IMR-90 (cell line): ENCODE data around the gene KRT3. TPM values are rescaled to one million over a fixed set of nuclear protein-coding genes. Genes with fewer than 3 reads are reported as not detected.

Source experiments
- ATAC-seq: fragments of 200-7000 bp; cut with Tn5 transposase; 2 replicates; pipeline ENCODE4 v1.9.1; 2020; ENCODE audit warnings: low read depth, mild to moderate bottlenecking, moderate library complexity
- BruUV-seq: library from RNA; stranded (reverse); fragments of 400-500 nt; replicated peaks from 2 replicates; lab custom pipeline; 2021; lab: Mats Ljungman, UMichigan
- CTCF ChIA-PET: fragments of 300-600 bp; formaldehyde crosslinking; extraction: SDS; loops from one replicate; lab custom pipeline; 2021; ENCODE audit warnings: antibody characterized with exemption; lab: Yijun Ruan, JAX
- POLR2A ChIA-PET: fragments of 300-600 bp; sonication (Branson Sonifier 250); formaldehyde crosslinking; loops from one replicate; lab custom pipeline; 2022; ENCODE audit warnings: antibody characterized with exemption; ENCODE audit not compliant: unreplicated experiment; lab: Charles Lee
- DNase-seq: peaks from one replicate; pipeline ENCODE4 v3.0.0; 2013
- H2AFZ ChIP-seq: replicated peaks from 2 replicates; pipeline ENCODE3; 2013; ENCODE audit warnings: low read length, mild to moderate bottlenecking; ENCODE audit not compliant: poor library complexity
- H2AK5ac ChIP-seq: 2 replicates; pipeline ENCODE4 v1.6.1; 2013; ENCODE audit warnings: low read depth, low read length, inconsistent platforms
- H2AK9ac ChIP-seq: replicated peaks from 2 replicates; pipeline ENCODE3; 2013; ENCODE audit warnings: mild to moderate bottlenecking, low read depth, low read length, moderate library complexity; ENCODE audit not compliant: poor library complexity
- H2BK120ac ChIP-seq: 2 replicates; pipeline ENCODE4 v1.6.1; 2013; ENCODE audit warnings: low read depth, low read length, inconsistent platforms
- H2BK15ac ChIP-seq: 3 replicates; pipeline ENCODE4 v1.6.1; 2013; ENCODE audit warnings: low read depth, low read length, inconsistent platforms
- H2BK20ac ChIP-seq: 2 replicates; pipeline ENCODE4 v1.6.1; 2013; ENCODE audit warnings: low read depth, mild to moderate bottlenecking, inconsistent platforms, low read length, moderate library complexity
- H2BK5ac ChIP-seq: 2 replicates; pipeline ENCODE4 v1.6.1; 2013; ENCODE audit warnings: mild to moderate bottlenecking, low read depth, low read length, inconsistent platforms; ENCODE audit not compliant: poor library complexity, severe bottlenecking
- H3K14ac ChIP-seq: replicated peaks from 2 replicates; pipeline ENCODE4 v1.6.1; 2013; ENCODE audit warnings: low read depth, low read length, inconsistent platforms
- H3K18ac ChIP-seq: 2 replicates; pipeline ENCODE4 v1.6.1; 2013; ENCODE audit warnings: low read depth, low read length, control low read depth
- H3K23ac ChIP-seq: 2 replicates; pipeline ENCODE4 v1.6.1; 2013; ENCODE audit warnings: low read depth, low read length, inconsistent platforms
- H3K27ac ChIP-seq: 2 replicates; pipeline ENCODE4 v1.5.1; 2013; ENCODE audit warnings: mild to moderate bottlenecking, control low read depth, low read length; ENCODE audit not compliant: insufficient read depth
- H3K27me3 ChIP-seq: 2 replicates; pipeline ENCODE4 v1.6.1; 2013; ENCODE audit warnings: low read length; ENCODE audit not compliant: control insufficient read depth, insufficient read depth
- H3K36me3 ChIP-seq: 2 replicates; pipeline ENCODE4 v1.6.1; 2013; ENCODE audit warnings: low read length, mixed read lengths; ENCODE audit not compliant: control insufficient read depth, insufficient read depth
- H3K4ac ChIP-seq: 2 replicates; pipeline ENCODE4 v1.6.1; 2013; ENCODE audit warnings: low read depth, low read length, inconsistent platforms
- H3K4me1 ChIP-seq: 2 replicates; pipeline ENCODE4 v1.6.1; 2013; ENCODE audit warnings: low read length, mixed read lengths; ENCODE audit not compliant: control insufficient read depth, insufficient read depth
- H3K4me2 ChIP-seq: 2 replicates; pipeline ENCODE4 v1.6.1; 2013; ENCODE audit warnings: low read depth, mild to moderate bottlenecking, control low read depth, low read length, moderate library complexity
- H3K4me3 ChIP-seq: 2 replicates; pipeline ENCODE4 v1.5.1; 2013; ENCODE audit warnings: low read depth, mild to moderate bottlenecking, control low read depth, low read length, moderate library complexity; ENCODE audit not compliant: insufficient read depth
- H3K56ac ChIP-seq: 2 replicates; pipeline ENCODE4 v1.6.1; 2013; ENCODE audit warnings: low read length, inconsistent platforms; ENCODE audit not compliant: insufficient read depth; ENCODE audit errors: extremely low read depth
- H3K79me1 ChIP-seq, 2 experiments: 2 replicates each; pipeline ENCODE4 v1.6.1; 2013; ENCODE audit warnings: low read length in 2 of 2, inconsistent platforms in 1 of 2, low read depth in 1 of 2
- H3K9ac ChIP-seq: 2 replicates; pipeline ENCODE4 v1.6.1; 2013; ENCODE audit warnings: low read depth, low read length, control low read depth
- H3K9me1 ChIP-seq: 2 replicates; pipeline ENCODE4 v1.6.1; 2013; ENCODE audit warnings: low read length, inconsistent platforms; ENCODE audit not compliant: insufficient read depth
- H3K9me3 ChIP-seq: 2 replicates; pipeline ENCODE4 v1.6.1; 2013; ENCODE audit warnings: low read length; ENCODE audit not compliant: control insufficient read depth, insufficient read depth
- H4K20me1 ChIP-seq: 2 replicates; pipeline ENCODE4 v1.6.1; 2013; ENCODE audit warnings: low read length, inconsistent platforms; ENCODE audit not compliant: insufficient read depth
- H4K5ac ChIP-seq: 2 replicates; pipeline ENCODE4 v1.6.1; 2013; ENCODE audit warnings: mild to moderate bottlenecking, low read depth, low read length, control low read depth
- H4K8ac ChIP-seq, 2 experiments: 2 replicates each; pipeline ENCODE4 v1.6.1; 2013; ENCODE audit warnings: low read depth in 2 of 2, low read length in 2 of 2, control low read depth in 1 of 2, inconsistent platforms in 1 of 2
- H4K91ac ChIP-seq: 2 replicates; pipeline ENCODE4 v1.6.1; 2013; ENCODE audit warnings: low read depth, low read length, inconsistent platforms; ENCODE audit not compliant: insufficient read depth
- ELK1 ChIP-seq: fragments of 150-350 bp; IDR thresholded peaks from 2 replicates; pipeline ENCODE4 v1.6.1; 2016; ENCODE audit warnings: low read depth, mild to moderate bottlenecking, low read length, moderate library complexity, borderline replicate concordance
- MAZ ChIP-seq: IDR thresholded peaks from 2 replicates; pipeline ENCODE4 v1.6.1; 2012; ENCODE audit warnings: low read depth, mild to moderate bottlenecking, low read length, improper control_type of control experiment, moderate library complexity, borderline replicate concordance
- POLR2A ChIP-seq: IDR thresholded peaks from 2 replicates; pipeline ENCODE4 v1.6.1; 2012; ENCODE audit warnings: mild to moderate bottlenecking, low read depth, low read length
- WGBS, 2 experiments: methylation state at CpG; one replicate each; pipeline versions ENCODE4 v1.1.5 to v1.1.7; 2013; ENCODE audit warnings: missing lambda C conversion rate in 2 of 2; ENCODE audit not compliant: insufficient read length in 1 of 2; ENCODE audit errors: extremely low coverage in 2 of 2; 5-methylcytosine and 5-hydroxymethylcytosine counted together
- dilution Hi-C: fragments of 300-500 bp; cut with HindIII; formaldehyde crosslinking; loops from one replicate; pipeline ENCODE4 v1.14.3; 2018; ENCODE audit warnings: low sequenced_read_pairs; ENCODE audit not compliant: unreplicated experiment
- in situ Hi-C: fragments of 300-500 bp; cut with MboI; formaldehyde crosslinking; loops from 3 replicates; pipeline ENCODE4 v1.14.3; 2019; ENCODE audit warnings: low sequenced_read_pairs, inconsistent platforms, mixed read lengths
- intact Hi-C: fragments of 100-400 bp; cut with micrococcal nuclease; formaldehyde crosslinking; loops from 2 replicates; pipeline ENCODE4 v1.10.0; 2022
- polyA plus RNA-seq, 3 experiments: library from polyadenylated mRNA; depleted of rRNA; stranded (reverse); fragments of >200 nt; gene quantifications; 2 replicates each; pipeline ENCODE4 v1.2.3, GENCODE V29; 2012; ENCODE audit warnings: low replicate concordance in 1 of 3
- total RNA-seq: library from RNA; depleted of rRNA; stranded (reverse); fragments of >200 nt; gene quantifications from 2 replicates; pipeline ENCODE4 v1.2.3, GENCODE V29; 2012

KRT3 gene
- total and polyA plus RNA-seq, 2 of the 4 experiments (the other 2 are of a cell fraction): not detected

GRCh38 chr12:52824741-52825410, 29.0 kb upstream of the KRT3 start:
- dilution Hi-C loops: no loop called here
- no peak overlapping the region for H4K5ac ChIP-seq
- no peak overlapping the region for H2AFZ ChIP-seq
- H4K8ac ChIP-seq: no peak overlapping the region
- POLR2A ChIA-PET: no interaction called here
- no peak overlapping the region for H2AK9ac ChIP-seq
- no peaks in the 10 kb centered on the region; the same call in 1 of the 2 replicates for H4K20me1 ChIP-seq
- H3K23ac ChIP-seq: no peak overlapping the region
- H3K4me1 ChIP-seq: 0 out of 2 replicates have a peak, but pooled peaks cover 2% of the 10 kb centered on the region
- no peak overlapping the region for H3K27ac ChIP-seq
- no peaks in the 10 kb centered on the region for H3K79me1 ChIP-seq
- peaks cover 28% of the 10 kb centered on the region for H3K27me3 ChIP-seq
- no peak overlapping the region for H3K4me2 ChIP-seq
- no peak overlapping the region for H3K4me3 ChIP-seq
- no peak overlapping the region for H3K4ac ChIP-seq
- ATAC-seq (no peak), DNase-seq (no peak)
- intact Hi-C loops: no loop called here
- H4K91ac ChIP-seq: no peak overlapping the region; the same call in 1 of the 2 replicates
- no peaks in the 10 kb centered on the region; the same call in 1 of the 2 replicates for H3K9me1 ChIP-seq
- no peaks in the 10 kb centered on the region for H3K9me3 ChIP-seq
- no peak overlapping the region for H3K18ac ChIP-seq
- no peak overlapping the region for H2AK5ac ChIP-seq
- no peak overlapping the region for H3K14ac ChIP-seq
- H3K56ac ChIP-seq: no peak overlapping the region
- TF ChIP-seq ELK1: no peak
- no peak for TF ChIP-seq POLR2A
- TF ChIP-seq MAZ: no peak
- H3K9ac ChIP-seq: no peak overlapping the region
- in situ Hi-C loops: no loop called here
- BruUV-seq: no TSS peak
- H2BK120ac ChIP-seq: no peak overlapping the region
- H3K36me3 ChIP-seq: no peaks in the 10 kb centered on the region
- no peak overlapping the region for H2BK5ac ChIP-seq
- CTCF ChIA-PET: interaction anchor here (1.0 kb wide), 1 partner anchor 156 kb away, joined by 3 read pairs; no protein-coding TSS in a partner anchor
- WGBS, 2 experiments: 100% methylated on average over 1 of the region's 5 CpGs; no CpG with 5 or more reads in 1 of the 2 experiments
- no peak overlapping the region for H2BK20ac ChIP-seq
- no peak overlapping the region for H2BK15ac ChIP-seq
